Endothelial cell of umbilical vein (primary cell): ENCODE results near the gene TAGLN2. TPM values are rescaled to one million over a fixed set of nuclear protein-coding genes. Genes with fewer than 3 reads are reported as not detected.

Experiments used
- BruUV-seq: library from RNA; stranded (reverse); fragments of 400-500 nt; replicated peaks from 2 replicates; lab custom pipeline; 2021; lab: Mats Ljungman, UMichigan
- CTCF ChIA-PET: fragments of 300-600, 350-600 bp; sonication (Branson Sonifier 250); formaldehyde crosslinking; loops from one replicate; lab custom pipeline; 2021; ENCODE audit warnings: antibody characterized with exemption, inconsistent platforms; lab: Charles Lee
- POLR2A ChIA-PET: fragments of 300-600, 350-600 bp; sonication (Branson Sonifier 250); formaldehyde crosslinking; loops from one replicate; lab custom pipeline; 2021; ENCODE audit warnings: antibody characterized with exemption, inconsistent platforms; lab: Charles Lee
- DNase-seq: peaks from one replicate; pipeline ENCODE4 v3.0.0-alpha.2; 2011; ENCODE audit warnings: low read depth, low spot score
- FAIRE-seq: peaks from 2 replicates; lab custom pipeline; 2011; peaks lifted over from hg19 to GRCh38; lab: Jason Lieb, UNC
- H2AFZ ChIP-seq: 2 replicates; pipeline ENCODE4 v1.6.0; 2012; ENCODE audit warnings: low read depth, low read length, control low read depth, inconsistent platforms
- H3K27ac ChIP-seq: 2 replicates; pipeline ENCODE4 v1.5.1; 2011; ENCODE audit warnings: low read depth, mild to moderate bottlenecking, control low read depth, low read length, moderate library complexity; ENCODE audit not compliant: insufficient read depth
- H3K27me3 ChIP-seq, 2 experiments: 2 replicates each; pipeline versions ENCODE4 v1.6.0 to v1.6.1; 2011; ENCODE audit warnings: low read length in 2 of 2, mixed read lengths in 1 of 2; ENCODE audit not compliant: control insufficient read depth in 2 of 2, insufficient read depth in 2 of 2
- H3K36me3 ChIP-seq, 2 experiments: 2 replicates in 1 of 2; 3 replicates in 1 of 2; pipeline ENCODE4 v1.5.1; 2011; ENCODE audit warnings: low read length in 2 of 2, mild to moderate bottlenecking in 1 of 2, moderate library complexity in 1 of 2; ENCODE audit not compliant: control insufficient read depth in 2 of 2, insufficient read depth in 2 of 2; ENCODE audit errors: extremely low read depth in 1 of 2
- H3K4me1 ChIP-seq: 3 replicates; pipeline ENCODE4 v1.5.1; 2011; ENCODE audit warnings: mild to moderate bottlenecking, low read length; ENCODE audit not compliant: control insufficient read depth, insufficient read depth; ENCODE audit errors: extremely low read depth
- H3K4me2 ChIP-seq: 2 replicates; pipeline ENCODE4 v1.6.1; 2011; ENCODE audit warnings: low read length, control low read depth, mixed read lengths; ENCODE audit not compliant: insufficient read depth
- H3K4me3 ChIP-seq, 3 experiments: fragments of 200-600 bp in 1 of 3; sonication (generic), shearing (Covaris generic) in 1 of 3; replicated peaks in 1 of 3; 2 replicates each; pipeline ENCODE4 v1.5.1; 2011 to 2016; ENCODE audit warnings: control low read depth in 3 of 3, low read length in 3 of 3, mild to moderate bottlenecking in 2 of 3, inconsistent platforms in 1 of 3, low read depth in 1 of 3, moderate library complexity in 1 of 3; ENCODE audit not compliant: insufficient read depth in 1 of 3
- H3K79me2 ChIP-seq: 2 replicates; pipeline ENCODE4 v1.6.0; 2012; ENCODE audit warnings: low read length, inconsistent platforms; ENCODE audit not compliant: control insufficient read depth, insufficient read depth
- H3K9ac ChIP-seq: replicated peaks from 2 replicates; pipeline ENCODE3; 2011; ENCODE audit warnings: low read length, control low read depth; ENCODE audit not compliant: insufficient read depth; ENCODE audit errors: extremely low read depth
- H3K9me1 ChIP-seq: replicated peaks from 3 replicates; pipeline ENCODE4 v1.6.0; 2011; ENCODE audit warnings: mild to moderate bottlenecking, low read length; ENCODE audit not compliant: control insufficient read depth, insufficient read depth; ENCODE audit errors: extremely low read depth
- H3K9me3 ChIP-seq: replicated peaks from 2 replicates; pipeline ENCODE4 v1.5.1; 2012; ENCODE audit warnings: low read length, inconsistent platforms; ENCODE audit not compliant: control insufficient read depth, insufficient read depth
- H4K20me1 ChIP-seq: replicated peaks from 2 replicates; pipeline ENCODE3; 2011; ENCODE audit warnings: mild to moderate bottlenecking, low read length; ENCODE audit not compliant: control insufficient read depth, insufficient read depth; ENCODE audit errors: extremely low read depth
- FOS ChIP-seq: IDR thresholded peaks from 2 replicates; pipeline ENCODE4 v1.6.1; 2011; ENCODE audit warnings: mild to moderate bottlenecking, low read length, moderate library complexity, borderline replicate concordance; ENCODE audit not compliant: insufficient read depth
- JUN ChIP-seq: IDR thresholded peaks from 2 replicates; pipeline ENCODE4 v1.6.1; 2011; ENCODE audit warnings: borderline replicate concordance, low read depth; ENCODE audit not compliant: insufficient read length, insufficient read depth
- MYC ChIP-seq: IDR thresholded peaks from one replicate; pipeline ENCODE4 v1.6.1; 2011; ENCODE audit warnings: mild to moderate bottlenecking, low read depth, low read length
- POLR2A ChIP-seq: IDR thresholded peaks from 2 replicates; pipeline ENCODE4 v1.6.1; 2012; ENCODE audit warnings: low read depth, mild to moderate bottlenecking, control low read depth, low read length
- POLR2AphosphoS5 ChIP-seq: IDR thresholded peaks from 2 replicates; pipeline ENCODE4 v1.6.1; 2012; ENCODE audit warnings: low read depth, mild to moderate bottlenecking, control low read depth, low read length, moderate library complexity; ENCODE audit not compliant: insufficient read depth
- dilution Hi-C: fragments of 300-500 bp; cut with MboI; formaldehyde crosslinking; loops from one replicate; pipeline ENCODE4 v1.15.0; 2019; ENCODE audit warnings: low sequenced_read_pairs; ENCODE audit not compliant: extremely low pct_ligation_motif_present
- intact Hi-C: fragments of 100-400 bp; cut with micrococcal nuclease; formaldehyde crosslinking; loops from one replicate; pipeline ENCODE4 v1.10.0; 2022
- polyA plus RNA-seq, 4 experiments: library from polyadenylated mRNA; depleted of rRNA in 3 of 4; stranded (reverse) in 3 of 4; unstranded in 1 of 4; fragments of >200 nt; gene quantifications; 2 replicates each; pipeline versions ENCODE4 v1.2.1 to v1.2.3, GENCODE V29; 2011 to 2012; ENCODE audit warnings: missing spikeins in 1 of 4
- total RNA-seq: library from RNA; stranded (reverse); gene quantifications from 2 replicates; pipeline ENCODE4 v1.2.3, GENCODE V29; 2021
- TF ChIP-seq, protein P1 (sequence below), 2 donors: IDR thresholded peaks; 1 replicate in 1 of 2; 2 replicates in 1 of 2; pipeline ENCODE4 v1.5.1; 2011; ENCODE audit warnings: low read length in 2 of 2, mild to moderate bottlenecking in 2 of 2, moderate library complexity in 2 of 2, control low read depth in 1 of 2, inconsistent platforms in 1 of 2, low read depth in 1 of 2; ENCODE audit not compliant: insufficient read depth in 1 of 2; ENCODE audit errors: extremely low read depth in 1 of 2

Gene TAGLN2
- total and polyA plus RNA-seq, 2 donors (not counting 3 experiments of a cell fraction or from before 2014, with no cell fraction given) = 646 to 1,279 TPM

DNA sequence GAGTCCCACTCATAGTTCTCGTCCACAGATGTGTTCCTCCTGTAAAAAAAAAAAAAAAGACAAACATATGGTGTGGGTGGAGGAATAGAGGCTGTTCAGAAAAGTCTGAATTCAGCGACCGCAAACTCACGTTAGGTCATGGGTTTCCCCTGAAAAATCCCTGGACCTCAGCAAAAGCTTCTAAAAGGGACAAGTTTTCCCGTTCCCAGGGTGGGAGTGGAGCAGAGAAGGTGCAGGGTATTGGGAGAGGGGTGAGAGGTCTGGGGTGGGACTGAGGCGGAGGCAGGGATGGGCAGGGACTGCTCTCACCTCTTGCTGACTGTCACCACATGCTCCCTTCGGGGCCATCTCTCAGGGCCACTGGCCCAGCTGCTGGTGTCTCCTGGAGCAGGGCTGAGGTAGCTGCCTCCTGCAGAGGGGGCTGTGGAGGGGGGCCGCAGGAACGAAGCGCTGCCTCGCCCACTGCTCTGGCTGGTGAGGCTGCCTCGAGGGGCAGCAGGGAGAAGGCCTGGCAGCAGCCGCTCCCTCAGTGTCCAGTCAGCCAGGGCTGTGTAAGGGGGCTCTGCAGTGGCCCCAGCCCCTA is 2.6 kb upstream of the TAGLN2 start:
- H3K27me3 ChIP-seq = no peaks in the 10 kb centered on the region
- H4K20me1 ChIP-seq = no peaks in the 10 kb centered on the region
- FAIRE-seq (no peak), DNase-seq (no peak)
- TF ChIP-seq POLR2AphosphoS5 (no peak), FOS (no peak), JUN (no peak), MYC (no peak), POLR2A (no peak)
- TF ChIP-seq, protein P1, sequence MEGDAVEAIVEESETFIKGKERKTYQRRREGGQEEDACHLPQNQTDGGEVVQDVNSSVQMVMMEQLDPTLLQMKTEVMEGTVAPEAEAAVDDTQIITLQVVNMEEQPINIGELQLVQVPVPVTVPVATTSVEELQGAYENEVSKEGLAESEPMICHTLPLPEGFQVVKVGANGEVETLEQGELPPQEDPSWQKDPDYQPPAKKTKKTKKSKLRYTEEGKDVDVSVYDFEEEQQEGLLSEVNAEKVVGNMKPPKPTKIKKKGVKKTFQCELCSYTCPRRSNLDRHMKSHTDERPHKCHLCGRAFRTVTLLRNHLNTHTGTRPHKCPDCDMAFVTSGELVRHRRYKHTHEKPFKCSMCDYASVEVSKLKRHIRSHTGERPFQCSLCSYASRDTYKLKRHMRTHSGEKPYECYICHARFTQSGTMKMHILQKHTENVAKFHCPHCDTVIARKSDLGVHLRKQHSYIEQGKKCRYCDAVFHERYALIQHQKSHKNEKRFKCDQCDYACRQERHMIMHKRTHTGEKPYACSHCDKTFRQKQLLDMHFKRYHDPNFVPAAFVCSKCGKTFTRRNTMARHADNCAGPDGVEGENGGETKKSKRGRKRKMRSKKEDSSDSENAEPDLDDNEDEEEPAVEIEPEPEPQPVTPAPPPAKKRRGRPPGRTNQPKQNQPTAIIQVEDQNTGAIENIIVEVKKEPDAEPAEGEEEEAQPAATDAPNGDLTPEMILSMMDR (IDR thresholded peaks at IDR 0.05; ENCODE audit: extremely low read depth in 1 of 2, insufficient read depth in 1 of 2, low read depth in 1 of 2, low read length in 2 of 2) = no peak
- peaks cover 23% of the 10 kb centered on the region for H3K79me2 ChIP-seq
- H3K4me1 ChIP-seq = peaks cover 8% of the 10 kb centered on the region
- H3K9me1 ChIP-seq = no peaks in the 10 kb centered on the region
- no peak overlapping the region for H3K9ac ChIP-seq
- no peak overlapping the region for H3K4me2 ChIP-seq
- no peaks in the 10 kb centered on the region for H3K9me3 ChIP-seq
- ChIA-PET POLR2A (no interaction called here), CTCF (interaction anchor here (7.5 kb wide), 1 partner anchor 37 kb away, joined by 71 read pairs; no protein-coding TSS in a partner anchor)
- no peak overlapping the region for H2AFZ ChIP-seq
- H3K27ac ChIP-seq = no peak overlapping the region
- dilution Hi-C loops (no loop called here), intact Hi-C loops (loop anchor here (10.0 kb wide), 1 partner anchor 1913 kb away; no protein-coding TSS in a partner anchor)
- no peaks in the 10 kb centered on the region for H3K36me3 ChIP-seq
- no TSS peak for BruUV-seq
- no peak overlapping the region for H3K4me3 ChIP-seq
